AG04449 (cell line): ENCODE data around the gene EFCAB12.

Experiments used
- CTCF ChIA-PET: fragments of 350-600 bp; formaldehyde crosslinking; extraction: SDS; loops from one replicate; lab custom pipeline; 2021; ENCODE audit warnings: antibody characterized with exemption; lab: Yijun Ruan, JAX
- POLR2A ChIA-PET: fragments of 400-600, 350-600 bp; formaldehyde crosslinking; extraction: SDS; loops from one replicate; lab custom pipeline; 2020; ENCODE audit warnings: antibody characterized with exemption, inconsistent platforms; lab: Yijun Ruan, JAX
- DNase-seq: peaks from one replicate; pipeline ENCODE4 v3.0.0-alpha.2; 2010; ENCODE audit warnings: low read depth, low spot score
- H3K4me3 ChIP-seq: 2 replicates; pipeline ENCODE4 v1.5.1; 2011; ENCODE audit warnings: low read depth, mild to moderate bottlenecking, control low read depth, low read length
- CTCF ChIP-seq: IDR thresholded peaks from one replicate; pipeline ENCODE4 v1.5.1; 2011; ENCODE audit warnings: mild to moderate bottlenecking, moderate library complexity, low read length, control low read depth, inconsistent platforms; ENCODE audit not compliant: insufficient read depth; ENCODE audit errors: missing control alignments

EFCAB12 gene

DNA sequence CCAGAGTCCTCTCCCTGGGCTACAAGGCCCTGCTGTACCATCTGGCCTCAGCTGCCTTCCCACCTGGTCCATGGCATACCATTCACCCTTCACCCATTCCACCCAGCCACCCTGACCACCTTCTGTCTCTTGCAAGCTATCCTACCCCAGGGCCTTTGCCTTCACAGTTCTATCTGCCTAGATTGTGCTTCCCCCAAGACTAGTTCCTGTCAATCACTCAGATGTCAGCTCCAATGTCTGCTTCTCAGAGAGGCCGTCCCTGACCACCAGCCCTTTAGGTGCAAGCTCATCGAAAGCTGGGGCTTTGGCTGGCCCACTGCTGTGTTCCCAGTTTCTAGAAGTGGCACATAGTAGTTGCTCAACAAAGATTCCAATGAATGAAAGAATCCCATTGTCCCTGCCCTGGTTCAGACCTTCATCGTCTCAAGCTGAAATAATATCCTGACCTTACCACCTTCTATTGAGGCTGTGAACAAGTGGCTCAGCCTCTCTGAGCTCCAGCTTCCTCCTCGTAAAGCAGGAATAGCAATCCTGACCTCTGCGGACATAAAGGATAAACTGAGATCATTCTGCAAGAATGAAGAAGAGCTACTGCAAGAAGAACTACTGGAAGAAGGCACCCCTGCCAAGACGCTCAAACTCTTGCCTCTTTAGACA is 15.8 kb downstream of the EFCAB12 start:
- no peak overlapping the region for H3K4me3 ChIP-seq
- no peak for TF ChIP-seq CTCF
- ChIA-PET CTCF (interaction anchor here (0.9 to 5.1 kb wide), 4 partner anchors 11 to 96 kb away, joined by 3 to 30 read pairs (median 6); a partner anchor contains a TSS), POLR2A (interaction anchor here (1.5 kb wide), 1 partner anchor 27 kb away, joined by 6 read pairs; the partner anchor contains the start of genes IFT122 and MBD4)
- DNase-seq: no peak

DNA sequence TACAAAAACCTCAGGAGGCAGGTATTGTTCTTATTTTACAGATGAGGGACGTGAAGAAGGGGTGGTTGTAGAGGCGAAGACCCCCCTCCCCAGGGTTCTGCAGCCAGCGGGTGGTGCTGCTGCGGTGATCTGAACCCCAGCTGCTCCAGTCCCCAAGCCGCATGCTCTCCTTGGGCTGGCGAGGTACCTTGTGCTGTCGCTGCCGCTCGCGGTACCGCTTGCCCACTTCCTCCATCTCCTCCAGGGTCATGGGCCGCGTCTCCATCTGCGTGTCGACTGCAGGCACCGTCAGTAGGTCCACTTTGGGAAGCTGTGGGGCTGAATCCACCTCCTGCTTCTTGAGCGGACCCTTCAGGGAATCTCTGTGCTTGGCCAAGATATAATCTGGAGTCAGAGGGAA is 17.5 kb downstream of the EFCAB12 start:
- POLR2A ChIA-PET: no interaction called here
- no peak overlapping the region for H3K4me3 ChIP-seq
- CTCF ChIA-PET: interaction anchor here (1.0 to 5.1 kb wide), 2 partner anchors 11 to 95 kb away, joined by 3 to 30 read pairs; a partner anchor contains a TSS
- DNase-seq: no peak
- TF ChIP-seq CTCF: no peak

- no peak for DNase-seq
- no peak overlapping the region for H3K4me3 ChIP-seq
- ChIA-PET POLR2A (no interaction called here), CTCF (interaction anchor here (2.0 to 2.8 kb wide), 2 partner anchors 10 to 26 kb away, joined by 9 to 15 read pairs; no protein-coding TSS in a partner anchor)
- no peak for TF ChIP-seq CTCF
Observed at GRCh38 chr3:129409541-129409940, 18.9 kb downstream of the EFCAB12 start.

DNA sequence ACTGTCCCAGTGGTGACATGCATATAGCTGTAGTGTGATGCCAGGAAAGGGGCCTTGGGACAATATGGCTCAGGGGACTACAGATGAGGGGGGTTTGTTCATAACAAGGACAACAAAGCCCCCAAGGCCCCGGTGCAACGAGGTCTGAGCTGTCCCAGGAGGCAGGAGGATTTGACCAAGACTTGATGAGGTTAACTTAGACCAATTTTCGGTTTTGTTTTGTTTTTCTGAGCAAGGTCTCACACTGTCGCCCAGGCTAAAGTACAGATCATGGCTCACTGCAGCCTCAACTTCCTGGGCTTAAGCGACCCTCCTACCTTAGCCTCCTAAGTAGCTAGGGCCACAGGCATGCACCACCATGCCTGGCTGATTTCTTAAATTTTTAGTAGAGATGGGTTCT is 23.8 kb downstream of the EFCAB12 start:
- POLR2A ChIA-PET: interaction anchor here (0.5 kb wide), 1 partner anchor 21 kb away, joined by 3 read pairs; no protein-coding TSS in a partner anchor
- TF ChIP-seq CTCF: no peak
- H3K4me3 ChIP-seq: no peak overlapping the region
- DNase-seq: no peak
- CTCF ChIA-PET: no interaction called here

GRCh38 chr3:129404130-129404529 is 24.3 kb downstream of the EFCAB12 start:
- no peak for DNase-seq
- H3K4me3 ChIP-seq: no peak overlapping the region
- TF ChIP-seq CTCF: no peak
- POLR2A ChIA-PET: no interaction called here
- CTCF ChIA-PET: interaction anchor here (1.4 kb wide), 1 partner anchor 21 kb away, joined by 6 read pairs; no protein-coding TSS in a partner anchor

DNA sequence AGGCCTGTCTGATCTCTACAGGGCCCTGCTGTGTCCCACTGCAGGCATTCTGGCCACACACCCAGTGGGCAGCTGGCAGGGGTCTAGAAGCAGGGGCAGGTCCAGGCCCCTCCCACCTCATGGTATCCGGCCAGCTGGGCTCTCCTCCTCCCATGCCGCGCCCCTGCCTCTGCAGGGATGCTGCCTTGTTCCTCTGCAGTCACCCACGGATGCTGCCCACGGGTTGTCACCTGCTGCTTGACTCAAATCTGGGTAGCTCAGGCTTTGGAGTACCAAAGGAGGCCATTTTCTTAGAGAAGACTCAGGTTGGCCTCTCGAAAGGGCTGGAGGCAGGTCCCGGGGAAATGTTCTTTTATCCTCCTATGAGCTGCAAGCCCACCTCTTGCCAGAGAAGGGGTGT is 25.0 kb downstream of the EFCAB12 start:
- no peak for DNase-seq
- no peak overlapping the region for H3K4me3 ChIP-seq
- POLR2A ChIA-PET: no interaction called here
- CTCF ChIA-PET: interaction anchor here (1.4 kb wide), 1 partner anchor 20 kb away, joined by 6 read pairs; no protein-coding TSS in a partner anchor
- TF ChIP-seq CTCF: no peak
